GM10847 (cell line): ENCODE results near the gene CFAP97D1.

ENCODE experiments used
- POLR2A ChIP-seq: IDR thresholded peaks from 2 replicates; pipeline ENCODE4 v1.6.1; 2011; ENCODE audit not compliant: insufficient read length; ENCODE audit errors: extremely low read depth

The CFAP97D1 gene

DNA sequence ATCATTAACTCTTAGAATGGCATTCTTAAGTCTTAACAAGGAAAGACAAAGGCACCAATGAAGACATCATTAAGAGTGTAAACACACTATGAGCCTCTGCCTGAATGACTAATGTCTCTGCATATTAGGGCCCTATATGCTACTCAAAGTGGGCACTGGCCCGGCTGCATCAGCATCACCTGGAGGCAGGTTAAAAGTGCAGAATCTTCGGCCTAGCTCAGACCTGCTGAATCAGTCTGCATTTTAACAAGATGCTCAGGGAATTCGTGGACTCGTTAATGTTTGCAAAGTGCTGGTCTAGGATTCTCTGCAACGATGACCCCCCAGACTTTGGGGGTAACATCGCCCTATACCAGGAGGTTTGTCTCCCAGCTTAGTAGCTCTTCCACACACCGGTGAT lies 46.0 kb downstream of the CFAP97D1 start:
- no peak for TF ChIP-seq POLR2A

- no peak for TF ChIP-seq POLR2A
Measured at GRCh38 chr17:43827596-43827995, 47.4 kb downstream of the CFAP97D1 start.

DNA sequence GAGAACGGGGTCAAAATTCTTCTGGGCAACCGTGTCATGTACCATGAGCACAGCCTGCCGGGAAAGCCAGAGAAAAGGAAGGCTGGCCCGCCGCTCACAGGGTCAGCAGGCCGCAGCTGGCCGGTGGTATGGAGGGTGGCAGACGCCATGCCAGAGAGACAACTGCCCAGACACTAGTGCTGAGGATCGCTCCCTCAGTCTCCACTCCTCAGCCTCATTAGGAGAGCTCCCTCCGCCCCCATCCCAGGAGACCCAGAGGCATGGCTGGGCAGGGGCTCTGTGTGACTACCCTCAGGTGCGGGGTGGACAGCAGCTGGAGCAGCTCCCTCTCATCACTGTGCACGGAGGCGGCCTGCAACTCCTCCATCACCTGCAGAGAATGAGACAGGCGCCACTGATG lies 49.5 kb downstream of the CFAP97D1 start:
- no peak for TF ChIP-seq POLR2A

DNA sequence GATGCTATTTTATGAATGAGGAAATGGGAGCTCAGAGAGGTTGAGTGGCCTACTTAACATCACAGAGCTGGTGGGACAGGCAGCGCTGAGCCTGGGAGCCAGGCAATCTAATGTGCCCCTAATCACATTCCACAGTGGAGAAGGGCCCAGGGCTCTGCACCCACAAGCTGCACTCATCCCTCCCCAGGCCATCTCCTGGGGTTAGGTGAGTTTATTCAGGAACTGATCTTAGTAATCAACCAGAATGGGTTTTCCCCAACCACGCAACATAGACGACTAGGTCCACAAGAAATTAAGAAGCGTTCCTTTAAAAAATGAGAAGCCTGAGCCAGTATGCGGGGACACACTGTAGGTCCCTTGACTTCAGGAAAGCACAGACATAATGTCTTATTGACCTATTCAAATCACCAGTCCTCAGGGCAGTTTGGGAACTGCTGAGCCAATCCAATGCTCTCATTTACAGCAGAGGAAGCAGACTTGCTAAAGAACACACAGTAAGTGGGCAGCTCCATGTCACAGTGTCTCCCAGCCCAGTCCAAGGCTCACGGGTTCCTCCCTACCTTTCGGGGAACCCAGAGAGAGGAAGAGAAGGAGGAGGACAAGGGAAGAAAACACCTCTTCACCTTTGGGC lies 50.4 kb downstream of the CFAP97D1 start:
- TF ChIP-seq POLR2A, result no peak

GRCh38 chr17:43831633-43832032 lies 51.4 kb downstream of the CFAP97D1 start:
- TF ChIP-seq POLR2A, result no peak

- TF ChIP-seq POLR2A, result no peak
Measured at GRCh38 chr17:43832168-43832975, 52.1 kb downstream of the CFAP97D1 start.

DNA sequence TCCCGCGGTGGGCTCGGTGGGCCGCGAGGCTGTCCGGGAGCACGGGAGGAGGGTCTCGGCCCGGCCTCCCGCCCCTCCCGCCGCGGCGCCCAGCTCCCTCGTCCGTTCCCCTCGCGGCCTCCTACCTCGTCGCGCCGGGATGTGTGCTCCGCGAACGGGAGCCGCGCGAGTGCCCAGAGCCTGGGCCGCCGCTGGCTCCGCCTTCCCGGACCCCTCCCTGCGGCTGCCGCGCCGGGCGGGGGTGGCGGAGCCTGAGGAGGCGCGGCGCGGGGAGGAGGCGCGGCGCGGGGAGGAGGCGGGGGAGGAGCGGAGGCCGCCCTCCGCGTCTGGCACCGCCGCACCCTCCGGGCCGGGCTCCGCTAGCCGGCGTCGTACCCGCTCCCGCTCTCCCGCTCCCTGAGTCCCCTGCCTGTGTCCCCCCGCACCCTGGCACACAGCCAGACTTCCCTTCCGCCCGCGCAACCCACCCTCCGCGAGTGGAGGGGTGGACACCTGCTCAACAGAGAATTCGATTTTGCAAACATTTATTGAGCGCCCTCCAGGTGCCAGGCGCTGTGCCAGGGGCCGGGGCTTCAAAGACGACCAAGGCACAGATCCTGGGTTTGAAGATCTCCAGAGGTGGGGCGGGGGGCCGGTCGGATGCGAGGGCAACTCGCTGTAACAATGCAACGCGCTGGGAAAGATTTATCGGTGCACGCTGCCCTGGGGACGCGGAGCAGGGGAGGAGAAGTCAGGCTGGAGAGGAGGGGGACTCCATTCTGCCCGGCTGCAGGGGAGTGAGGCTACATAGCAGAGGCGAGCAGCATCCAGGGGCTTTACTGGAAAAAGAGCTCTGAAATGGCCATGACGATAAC lies 53.0 kb downstream of the CFAP97D1 start, which contains the start of gene MPP3:
MPP3 (minus strand) TSS at position 171 of the 854 bp plus-strand sequence. CDS start 1,240 bp downstream, outside the sequence.
- TF ChIP-seq POLR2A, result no peak

GRCh38 chr17:43834106-43834505 lies 53.9 kb downstream of the CFAP97D1 start:
- TF ChIP-seq POLR2A, result no peak
